RWPE1 (cell line): ENCODE results near the gene TBC1D22A.

Experiments
- CTCF ChIA-PET: fragments of 350-600 bp; sonication (Branson Sonifier 250); formaldehyde crosslinking; extraction: SDS; loops from one replicate; lab custom pipeline; 2021; lab: Yijun Ruan, JAX
- POLR2A ChIA-PET: fragments of 400-600 bp; formaldehyde crosslinking; extraction: SDS; loops from one replicate; lab custom pipeline; 2020; ENCODE audit warnings: antibody characterized with exemption; ENCODE audit not compliant: low non-redundant PET; lab: Yijun Ruan, JAX
- DNase-seq: peaks from one replicate; pipeline ENCODE4 v3.0.0; 2012; ENCODE audit warnings: low spot score
- H3K27ac ChIP-seq: fragments of 450-650 bp; 2 replicates; pipeline ENCODE4 v1.5.1; 2017
- TF ChIP-seq, protein P1 (sequence below): fragments of 450-650 bp; conservative IDR thresholded peaks from 2 replicates; pipeline ENCODE4 v1.5.1; 2017; ENCODE audit warnings: low read depth, mild to moderate bottlenecking

The TBC1D22A gene

DNA sequence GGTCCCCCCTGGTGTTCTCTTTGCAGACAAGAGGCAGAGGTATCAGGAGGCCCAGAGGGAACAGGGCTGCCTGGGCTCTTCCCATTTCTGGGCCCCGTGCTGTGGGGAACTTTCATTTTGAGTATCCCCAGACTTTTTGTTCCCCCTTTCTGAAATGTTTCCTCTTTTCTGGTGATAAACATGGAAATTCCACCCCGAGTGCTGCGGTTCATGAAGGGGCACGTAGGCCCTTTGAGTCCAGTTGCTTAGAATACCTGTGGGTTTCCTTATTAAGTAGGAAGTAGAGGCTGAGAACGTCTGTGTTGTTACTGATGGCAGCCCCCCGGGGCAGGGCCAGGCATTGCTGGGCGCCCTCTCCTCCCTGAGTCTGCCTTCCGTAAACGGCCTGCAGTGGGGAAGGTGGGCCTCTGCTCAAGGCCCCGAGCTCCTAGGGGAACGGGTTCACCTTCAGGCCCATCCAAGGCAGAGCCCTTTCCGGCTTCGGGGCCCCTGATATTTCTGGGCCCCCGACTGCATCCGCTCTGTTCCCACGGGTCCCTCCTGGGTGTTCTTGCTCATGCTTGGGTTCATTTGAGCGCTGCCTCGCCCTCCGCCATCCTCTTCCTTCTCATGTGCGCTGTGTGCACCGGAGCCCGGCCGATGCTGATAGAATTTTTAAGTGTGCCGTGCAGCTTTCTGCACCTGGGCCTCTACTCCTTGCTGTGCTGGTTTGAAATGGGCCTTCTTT, 12.0 kb downstream of the TBC1D22A start:
- DNase-seq, result no peak
- ChIA-PET CTCF (interaction anchor here (0.9 to 1.8 kb wide), 2 partner anchors 11 to 36 kb away, joined by 3 to 7 read pairs; partner anchors contain the start of gene CERK), POLR2A (interaction anchor here (0.9 kb wide), 1 partner anchor 12 kb away, joined by 3 read pairs; the partner anchor contains the start of gene TBC1D22A)

DNA sequence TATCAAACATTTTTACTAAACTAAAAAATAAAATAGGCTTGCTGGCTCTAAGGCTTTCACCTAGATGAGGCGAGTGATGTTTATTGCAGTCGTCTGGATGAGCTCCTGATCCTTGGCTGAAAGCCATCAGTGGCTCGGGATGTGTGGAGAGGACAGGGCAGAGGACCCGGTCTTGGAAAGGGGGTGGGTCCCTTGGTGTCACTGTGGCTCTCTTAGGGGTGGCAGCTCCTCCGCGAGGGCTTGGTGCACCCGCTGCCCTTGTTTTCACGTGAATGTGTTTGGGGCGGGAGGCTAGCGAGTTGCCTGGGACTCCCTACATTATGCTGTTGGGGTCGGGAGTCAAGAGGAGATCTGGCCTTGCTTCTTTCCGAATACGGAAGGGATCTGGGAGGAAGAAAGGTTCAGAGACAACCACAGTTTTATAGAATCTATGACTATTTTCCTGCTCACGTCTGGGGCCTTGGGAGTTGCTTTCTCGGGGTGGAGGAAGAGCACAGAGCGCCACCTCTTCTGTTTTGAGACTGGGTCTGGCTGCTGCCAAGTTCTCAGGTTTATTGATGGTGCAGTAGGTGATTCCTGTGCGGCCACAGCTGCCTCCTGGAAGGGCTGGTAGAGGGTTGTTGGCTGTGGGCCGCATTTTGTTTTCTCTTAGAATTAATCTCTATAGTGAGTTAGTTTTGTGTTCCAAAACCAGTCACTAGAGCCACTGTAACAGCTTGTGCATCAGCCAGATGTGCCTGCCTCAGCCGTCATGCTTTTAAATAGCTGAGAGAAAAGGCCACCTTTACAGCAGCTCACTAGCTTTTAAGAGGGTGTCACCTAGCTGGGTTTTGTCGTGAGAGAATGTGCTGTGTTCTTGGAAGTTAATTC, 12.8 kb downstream of the TBC1D22A start:
- no peak for DNase-seq
- peak overlapping the region; percentile 94 for H3K27ac ChIP-seq
- CTCF ChIA-PET, result interaction anchor here (1.8 kb wide), 1 partner anchor 37 kb away, joined by 7 read pairs; the partner anchor contains the start of gene CERK
- TF ChIP-seq, protein P1, sequence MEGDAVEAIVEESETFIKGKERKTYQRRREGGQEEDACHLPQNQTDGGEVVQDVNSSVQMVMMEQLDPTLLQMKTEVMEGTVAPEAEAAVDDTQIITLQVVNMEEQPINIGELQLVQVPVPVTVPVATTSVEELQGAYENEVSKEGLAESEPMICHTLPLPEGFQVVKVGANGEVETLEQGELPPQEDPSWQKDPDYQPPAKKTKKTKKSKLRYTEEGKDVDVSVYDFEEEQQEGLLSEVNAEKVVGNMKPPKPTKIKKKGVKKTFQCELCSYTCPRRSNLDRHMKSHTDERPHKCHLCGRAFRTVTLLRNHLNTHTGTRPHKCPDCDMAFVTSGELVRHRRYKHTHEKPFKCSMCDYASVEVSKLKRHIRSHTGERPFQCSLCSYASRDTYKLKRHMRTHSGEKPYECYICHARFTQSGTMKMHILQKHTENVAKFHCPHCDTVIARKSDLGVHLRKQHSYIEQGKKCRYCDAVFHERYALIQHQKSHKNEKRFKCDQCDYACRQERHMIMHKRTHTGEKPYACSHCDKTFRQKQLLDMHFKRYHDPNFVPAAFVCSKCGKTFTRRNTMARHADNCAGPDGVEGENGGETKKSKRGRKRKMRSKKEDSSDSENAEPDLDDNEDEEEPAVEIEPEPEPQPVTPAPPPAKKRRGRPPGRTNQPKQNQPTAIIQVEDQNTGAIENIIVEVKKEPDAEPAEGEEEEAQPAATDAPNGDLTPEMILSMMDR, result no peak
- POLR2A ChIA-PET, result no interaction called here

More for the DNA sequence above, 12.0 kb downstream of the TBC1D22A start:
- TF ChIP-seq, protein P1, result no peak
- H3K27ac ChIP-seq, result peak overlapping the region; percentile 94

DNA sequence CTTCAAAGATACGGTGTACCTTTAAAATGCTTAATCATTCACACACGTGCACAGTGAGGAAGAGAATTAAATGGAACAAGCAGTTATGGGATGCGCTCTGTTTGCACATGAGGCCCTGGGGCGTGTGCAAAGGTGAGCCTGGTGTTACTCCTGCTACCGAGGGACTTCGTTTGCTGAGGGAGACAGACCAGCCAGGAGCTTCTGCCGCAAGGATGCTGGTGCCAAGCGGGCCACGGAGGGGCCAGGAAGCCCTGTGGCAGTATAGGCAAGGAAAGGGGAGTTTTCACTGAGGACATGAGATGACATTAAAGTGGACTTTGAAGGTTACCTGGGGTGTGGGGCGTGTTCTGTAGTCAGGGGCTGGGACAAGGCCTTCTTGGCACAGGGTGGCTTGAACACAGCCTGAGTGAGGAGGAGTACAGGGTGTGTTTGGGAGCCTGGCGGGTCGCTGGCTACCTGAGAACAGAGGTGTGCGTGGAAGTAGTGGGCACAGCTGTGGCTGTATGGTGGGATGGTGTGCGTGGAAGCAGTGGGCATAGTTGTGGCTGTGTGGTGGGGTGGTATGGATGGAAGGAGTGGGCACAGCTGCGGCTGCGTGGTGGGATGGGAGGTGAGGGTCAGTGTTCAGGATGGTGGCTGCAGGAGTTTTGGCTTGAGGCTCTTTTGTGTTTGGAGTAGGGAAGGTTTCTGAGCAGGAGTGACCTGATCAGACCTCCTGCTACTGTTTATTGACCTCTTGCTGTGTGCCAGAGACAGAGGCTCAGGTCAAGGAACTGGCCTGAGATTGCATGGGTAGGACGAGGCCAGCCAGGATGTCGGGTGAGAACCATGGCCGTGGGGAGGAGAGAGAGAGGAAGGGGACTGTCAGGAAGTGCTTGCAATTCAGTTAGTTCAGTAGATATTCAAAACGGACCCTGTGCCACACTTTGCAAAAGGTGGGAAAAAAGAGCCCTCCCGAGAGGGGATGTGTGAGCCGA, 13.7 kb downstream of the TBC1D22A start:
- no peak for DNase-seq
- TF ChIP-seq, protein P1, result no peak
- CTCF ChIA-PET, result no interaction called here
- POLR2A ChIA-PET, result no interaction called here
- peak overlapping the region; percentile 94 for H3K27ac ChIP-seq

DNA sequence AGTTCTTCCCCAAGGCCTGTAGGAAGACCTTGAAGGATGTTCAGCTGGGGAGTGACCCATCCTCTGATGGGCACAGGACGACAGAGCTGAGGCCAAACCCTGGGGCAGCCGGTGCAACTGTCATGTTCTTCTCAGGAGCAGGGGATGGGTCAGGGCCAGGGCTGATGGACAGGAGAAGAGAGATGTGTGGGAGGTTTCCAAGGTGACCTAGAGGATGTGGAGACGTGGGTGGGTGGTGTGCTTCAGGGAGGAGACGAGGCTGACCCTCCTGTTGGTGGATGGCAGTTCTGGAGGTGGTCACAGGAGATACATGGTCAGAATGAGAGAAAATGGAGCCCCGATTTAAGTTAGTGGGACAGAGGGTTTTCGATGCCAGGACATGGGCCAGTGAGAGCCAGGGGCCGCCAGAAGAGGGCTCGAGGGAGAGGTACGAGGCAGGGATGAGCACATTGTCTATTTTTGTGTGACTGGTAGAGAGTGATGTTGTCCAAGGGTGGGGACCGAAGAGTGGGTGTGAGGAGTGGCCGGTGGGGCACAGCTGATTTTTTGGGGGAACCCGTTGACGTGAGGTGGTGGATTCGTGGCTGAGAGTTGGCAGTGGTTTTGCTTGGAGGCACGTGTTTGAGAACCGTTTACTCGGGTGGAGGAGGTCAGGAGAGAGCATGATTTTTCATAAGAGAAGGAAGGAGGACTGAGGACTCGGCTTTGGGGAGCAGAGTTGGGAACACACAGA, 14.6 kb downstream of the TBC1D22A start:
- H3K27ac ChIP-seq, result peak overlapping the region; percentile 25
- TF ChIP-seq, protein P1, result no peak
- DNase-seq, result no peak
- ChIA-PET POLR2A (no interaction called here), CTCF (no interaction called here)

DNA sequence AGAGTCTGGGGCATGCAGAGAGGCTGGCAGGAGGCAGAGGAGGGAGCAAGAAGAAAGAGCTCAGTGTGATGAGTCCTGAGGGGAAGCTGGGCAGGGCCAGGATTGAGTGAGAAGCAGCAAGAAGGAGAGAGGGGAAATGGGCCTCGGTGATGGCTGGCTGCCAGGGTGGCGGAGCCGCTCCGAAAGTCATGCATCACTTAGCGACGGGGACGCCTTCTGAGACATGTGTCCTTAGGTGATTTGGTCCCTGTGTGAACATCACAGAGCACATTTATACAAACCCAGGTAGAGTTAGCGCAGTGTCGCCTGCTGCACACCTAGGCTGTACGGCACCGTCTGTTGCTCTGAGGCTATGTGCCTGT, 15.1 kb downstream of the TBC1D22A start:
- ChIA-PET POLR2A (no interaction called here), CTCF (no interaction called here)
- no peak for DNase-seq
- H3K27ac ChIP-seq, result peak overlapping the region; percentile 25
- TF ChIP-seq, protein P1, result no peak
